ENCODE data around the gene DPRX.
"Not testable (repeated sequence)": the region's sequence is repeated elsewhere in the genome, so short reads cannot be mapped to it uniquely, and the experiment has no call there.

Gene DPRX

DNA sequence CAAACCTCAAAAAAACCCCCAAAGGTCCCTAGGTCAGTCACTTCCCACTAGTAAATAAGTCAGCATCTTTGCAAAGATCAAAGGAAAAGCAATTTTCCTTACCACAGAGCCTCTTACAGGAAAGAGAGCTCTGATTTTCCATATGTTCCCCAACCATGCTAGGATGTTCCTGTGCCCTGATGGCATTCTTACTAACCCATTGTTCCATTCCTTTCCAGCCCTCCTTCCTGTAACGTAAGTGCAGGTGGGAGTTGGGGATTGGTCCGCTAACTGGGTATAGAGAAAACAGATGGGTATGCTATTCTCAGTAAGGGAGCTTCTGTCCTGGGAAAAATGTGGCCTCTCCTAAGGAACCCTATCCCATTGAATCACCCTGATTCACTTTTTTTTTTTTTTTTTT is 14.3 kb downstream of the DPRX start:
- no peak for DNase-seq (ENCODE audit: low read depth)

- DNase-seq (ENCODE audit: low read depth): no peak
Observed at GRCh38 chr19:53647350-53647749, 15.6 kb downstream of the DPRX start.

DNA sequence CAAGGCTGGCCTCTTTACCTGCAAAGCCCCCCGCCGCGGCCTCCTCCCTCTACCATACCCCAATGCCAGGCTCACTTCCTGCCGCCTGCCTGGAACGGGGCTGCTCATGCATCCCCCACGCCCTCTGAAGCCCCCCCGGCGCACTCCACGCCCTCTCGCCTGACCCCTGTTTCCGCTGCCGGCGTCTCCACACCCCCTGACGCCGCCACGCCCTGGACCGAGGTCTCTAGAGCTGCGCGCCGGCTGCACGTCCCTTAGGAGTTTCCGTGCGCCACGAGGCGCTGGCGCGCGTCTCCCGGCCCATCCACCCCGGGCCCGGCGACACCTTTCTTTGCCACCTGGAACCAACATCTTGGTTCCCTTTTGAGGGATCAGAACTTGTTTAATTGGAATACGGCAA is 16.0 kb downstream of the DPRX start:
- no peak for DNase-seq (ENCODE audit: low read depth)

DNA sequence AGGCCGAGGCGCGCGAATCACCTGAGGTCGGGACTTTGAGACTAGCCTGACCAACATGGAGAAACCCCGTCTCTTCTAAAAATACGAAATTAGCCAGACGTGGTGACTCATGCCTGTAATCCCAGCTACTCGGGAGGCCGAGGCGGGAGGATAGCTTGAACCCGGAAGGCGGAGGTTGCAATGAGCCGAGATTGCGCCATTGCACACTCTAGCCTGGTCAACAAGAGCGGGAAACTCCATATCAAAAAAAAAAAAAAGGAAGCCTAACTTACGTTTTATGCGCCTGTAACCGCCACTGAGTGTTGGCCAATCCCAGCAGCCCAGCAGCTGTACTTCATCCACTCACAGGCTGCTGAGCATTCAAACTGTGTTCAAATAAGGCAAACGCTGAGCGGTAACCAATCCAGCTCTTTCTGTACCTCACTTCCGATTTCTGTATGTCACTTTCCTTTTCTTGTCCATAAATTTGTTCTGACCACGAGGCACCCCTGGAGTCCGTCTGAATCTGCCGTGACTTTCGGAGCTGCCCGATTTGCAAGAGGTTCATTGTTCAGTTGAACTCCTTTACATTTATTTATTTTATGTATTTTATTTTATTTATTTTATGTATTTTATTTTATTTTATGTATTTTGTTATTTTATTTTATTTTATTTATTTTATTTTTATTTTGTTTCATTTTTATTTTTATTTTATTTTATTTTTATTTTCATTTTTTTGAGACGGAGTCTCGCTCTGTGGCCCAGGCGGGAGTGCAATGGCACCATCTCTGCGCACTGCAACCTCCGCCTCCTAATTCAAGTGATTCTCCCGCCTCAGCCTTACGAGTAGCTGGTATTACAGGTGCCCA is 18.2 kb downstream of the DPRX start:
- no peak for DNase-seq (ENCODE audit: low read depth)

GRCh38 chr19:53652476-53652875 is 20.7 kb downstream of the DPRX start:
- no peak for DNase-seq (ENCODE audit: low read depth)

DNA sequence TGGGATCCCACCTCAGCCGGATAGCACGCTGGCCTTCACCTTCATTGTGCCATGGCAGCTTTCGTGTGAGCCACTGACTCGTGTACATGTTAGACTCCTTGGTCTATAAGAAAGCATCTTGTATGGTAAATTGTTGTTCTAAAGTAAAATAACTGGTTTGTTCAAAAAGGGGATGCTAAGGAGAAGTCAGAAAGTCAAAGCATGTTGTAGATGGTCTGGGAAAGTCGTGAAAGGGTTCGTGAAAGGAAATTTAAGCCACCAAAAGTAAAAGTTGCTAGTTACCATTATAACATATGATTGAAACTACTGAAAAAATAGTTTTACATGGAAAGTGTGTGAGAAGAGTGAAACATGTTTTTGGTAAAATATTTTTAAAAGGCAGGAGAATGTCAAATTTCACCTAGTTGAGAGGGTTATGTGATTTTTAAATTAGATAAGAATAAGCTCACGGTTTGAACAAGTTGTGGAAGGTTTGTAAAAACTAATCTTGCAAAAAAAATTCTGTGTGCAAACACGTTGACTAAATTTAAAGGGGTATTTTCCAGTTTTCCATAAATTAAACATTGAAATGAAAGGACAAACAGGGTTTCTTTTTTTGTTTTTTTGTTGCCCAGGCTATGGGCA is 23.4 kb downstream of the DPRX start:
- DNase-seq (ENCODE audit: low read depth): no peak

DNA sequence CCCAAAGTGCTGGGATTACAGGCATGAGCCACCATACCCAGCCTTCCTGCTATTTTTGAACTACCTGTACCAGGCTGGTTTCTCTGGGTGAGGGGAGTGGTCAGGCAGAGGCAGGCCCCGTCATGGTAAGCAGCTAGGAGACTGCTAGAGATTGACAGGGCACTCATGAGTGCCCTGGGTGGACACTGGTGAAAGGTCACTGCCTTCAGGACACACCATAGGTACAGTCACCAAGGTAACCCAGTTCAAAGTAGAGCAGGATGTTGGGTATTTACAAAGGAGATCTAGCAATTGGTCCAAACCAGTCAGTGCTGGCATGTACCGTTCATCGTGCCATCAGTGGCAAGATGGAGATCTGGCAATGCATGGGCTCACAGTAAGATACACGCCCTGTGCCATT is 25.5 kb downstream of the DPRX start:
- DNase-seq (ENCODE audit: low read depth): no peak

- no peak for DNase-seq (ENCODE audit: low read depth)
Observed at GRCh38 chr19:53657778-53658177, 26.0 kb downstream of the DPRX start.

DNA sequence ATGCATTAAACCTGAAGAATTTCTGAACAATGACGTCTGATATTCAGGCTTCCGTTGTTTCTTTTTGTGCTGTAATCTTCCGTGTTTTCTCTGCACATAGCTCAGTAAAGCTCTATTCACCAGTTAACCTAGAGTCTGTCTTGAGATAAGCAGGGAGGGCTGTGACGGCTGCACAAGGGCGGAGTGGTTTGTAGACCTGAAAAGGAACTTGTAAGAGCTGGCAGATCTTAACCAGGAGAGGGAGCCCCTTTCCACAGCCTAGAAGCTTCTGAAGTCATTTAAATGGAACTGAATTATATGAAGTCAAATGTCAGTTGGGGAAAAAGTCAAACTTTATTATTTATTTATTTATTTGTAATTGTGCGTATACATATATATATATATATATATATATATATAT is 27.5 kb downstream of the DPRX start:
- no peak for DNase-seq (ENCODE audit: low read depth)

- no peak for DNase-seq (ENCODE audit: low read depth)
Observed at GRCh38 chr19:53660584-53660983, 28.8 kb downstream of the DPRX start.

- DNase-seq (ENCODE audit: low read depth): no peak
Observed at GRCh38 chr19:53662209-53662608, 30.4 kb downstream of the DPRX start.

DNA sequence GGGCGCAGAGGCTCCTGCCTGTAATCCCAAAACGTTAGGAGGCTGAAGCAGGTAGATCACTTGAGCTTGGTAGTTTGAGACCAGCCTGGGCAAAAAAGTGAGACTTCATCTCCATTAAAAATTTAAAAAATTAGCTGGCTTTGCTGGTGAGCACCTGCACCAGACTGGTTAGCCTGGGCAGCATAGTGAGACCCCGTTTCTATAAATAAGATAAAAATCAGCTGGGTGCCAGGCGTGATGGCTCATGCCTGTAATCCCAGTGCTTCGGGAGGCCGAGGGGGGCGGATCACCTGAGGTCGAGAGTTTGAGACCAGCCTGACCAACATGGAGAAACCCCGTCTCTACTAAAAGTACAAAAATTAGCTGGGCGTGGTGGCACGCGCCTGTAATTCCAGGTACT is 32.4 kb downstream of the DPRX start:
- no peak for DNase-seq (ENCODE audit: low read depth)

DNA sequence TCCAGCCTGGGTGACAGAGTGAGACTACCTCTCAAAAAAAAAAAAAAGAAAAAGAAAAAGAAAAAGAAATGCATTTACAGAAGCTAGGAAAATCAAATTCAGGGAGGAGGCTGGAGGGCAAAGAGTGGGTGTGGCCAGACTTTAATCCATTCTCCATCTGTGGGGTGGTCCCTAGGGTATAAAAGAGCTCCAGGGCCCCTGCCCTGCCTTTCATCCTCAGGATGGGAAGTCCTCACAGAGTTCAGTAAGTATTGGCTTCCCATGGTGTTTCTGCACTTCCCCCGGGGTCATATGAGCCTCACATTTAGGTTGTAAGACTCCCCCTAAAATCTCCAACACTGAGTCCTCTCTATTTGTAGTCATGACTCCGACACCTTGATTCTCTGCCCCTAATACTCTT is 33.0 kb downstream of the DPRX start:
- no peak for DNase-seq (ENCODE audit: low read depth)

- DNase-seq (ENCODE audit: low read depth): not testable (repeated sequence)
Observed at GRCh38 chr19:53666331-53666730, 34.5 kb downstream of the DPRX start.

DNA sequence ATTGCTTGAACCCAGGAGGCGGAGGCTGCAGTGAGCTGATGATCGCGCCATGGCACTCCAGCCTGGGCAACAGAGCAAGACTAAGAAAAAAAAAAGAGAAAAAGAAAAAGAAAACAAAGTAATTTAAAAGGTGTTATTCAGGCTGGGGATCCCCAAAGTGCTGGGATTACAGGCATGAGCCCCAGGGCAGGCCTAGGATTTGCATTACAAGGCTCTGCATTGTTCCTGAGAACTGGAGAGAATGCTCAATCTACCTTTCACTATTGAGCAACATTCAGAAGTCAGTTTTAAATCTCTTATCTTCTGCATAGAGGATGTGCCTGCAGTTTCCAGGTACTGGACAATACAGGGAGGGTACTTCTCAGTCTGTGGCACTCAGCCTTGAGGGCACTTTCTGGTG is 37.0 kb downstream of the DPRX start:
- not testable (repeated sequence) for DNase-seq (ENCODE audit: low read depth)

- DNase-seq (ENCODE audit: low read depth): no peak
Observed at GRCh38 chr19:53670345-53670744, 38.5 kb downstream of the DPRX start.

- no peak for DNase-seq (ENCODE audit: low read depth)
Observed at GRCh38 chr19:53671663-53672062, 39.9 kb downstream of the DPRX start.

Data from GM04503 (cell line).